Measurements from ENCODE around the gene ADCY3. TPM values are rescaled to one million over a fixed set of nuclear protein-coding genes. Genes with fewer than 3 reads are reported as not detected.

Gene ADCY3
- total and polyA plus RNA-seq, 2 of the 13 experiments (the other 11 are each of a cell fraction or from before 2014, with no cell fraction given): 0.11 to 0.61 TPM

DNA sequence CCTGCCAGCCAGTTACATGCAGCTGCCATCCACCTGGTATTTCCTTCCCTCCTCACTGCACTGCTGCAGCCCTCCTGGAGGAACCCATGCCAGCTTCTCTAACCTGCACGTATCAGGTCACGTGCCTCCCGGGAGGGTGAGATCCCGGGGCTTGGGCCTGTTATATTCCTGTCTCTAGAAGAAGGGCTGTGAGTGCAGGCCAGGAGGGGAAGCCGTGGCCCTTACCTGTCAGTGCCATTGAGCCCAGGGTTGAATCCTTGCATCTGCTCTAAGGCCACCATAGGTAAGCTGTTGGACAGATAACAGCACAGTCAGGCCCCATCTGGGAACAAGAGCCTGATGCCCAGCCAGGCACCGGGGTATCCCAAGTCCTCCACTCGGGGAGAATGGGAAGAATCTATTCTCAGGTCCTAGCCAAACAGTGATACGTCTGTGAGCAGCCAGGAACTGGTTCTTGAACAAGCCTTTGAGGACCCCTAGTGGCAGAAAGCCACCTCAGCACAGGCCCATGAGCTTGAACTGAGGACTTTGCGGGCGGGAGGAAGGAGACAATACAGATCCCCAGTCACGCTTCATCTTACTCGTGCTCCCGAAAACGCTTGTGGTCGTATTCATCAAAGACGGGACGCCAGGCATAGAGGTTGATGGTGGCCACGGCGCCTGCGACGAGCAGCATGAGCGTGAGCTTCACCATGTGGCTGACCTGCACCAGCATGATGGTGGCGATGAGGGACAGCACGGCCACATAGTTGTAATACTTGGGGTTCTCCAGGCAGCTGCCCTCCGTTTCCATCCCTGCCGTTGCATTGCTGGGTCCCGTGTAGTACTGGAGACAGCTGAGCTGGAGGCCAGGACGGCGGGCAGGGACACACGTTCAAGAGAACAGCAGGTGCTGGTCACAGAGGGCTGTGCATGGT, 92.5 kb downstream of the ADCY3 start (continued):
- TF ChIP-seq ZNF768 (CRISPR knock-in tag; IDR thresholded peaks at IDR 0.05): 0 out of 2 replicates have a peak, but pooled peaks have one; percentile 46
- no peak for TF ChIP-seq SMYD3 (CRISPR knock-in tag; IDR thresholded peaks at IDR 0.05)
- TF ChIP-seq TAF15 (IDR thresholded peaks at IDR 0.05; ENCODE audit: low read depth, low read length, poor library complexity, severe bottlenecking): no peak
- no peak for TF ChIP-seq ZBTB33 (CRISPR knock-in tag; IDR thresholded peaks at IDR 0.05)
- TF ChIP-seq ZKSCAN5 (CRISPR knock-in tag; IDR thresholded peaks at IDR 0.05): no peak
- TF ChIP-seq ZNF432 (CRISPR knock-in tag; IDR thresholded peaks at IDR 0.05; ENCODE audit: borderline replicate concordance): no peak
- 0 out of 2 replicates have a peak, but pooled peaks have one; percentile 72 for TF ChIP-seq ZNF775 (CRISPR knock-in tag; IDR thresholded peaks at IDR 0.05; ENCODE audit: borderline replicate concordance)
- no peak for TF ChIP-seq IKZF1 (IDR thresholded peaks at IDR 0.05)
- TF ChIP-seq ZNF564 (CRISPR knock-in tag; IDR thresholded peaks at IDR 0.05): no peak
- TF ChIP-seq ZNF234 (CRISPR knock-in tag; conservative IDR thresholded peaks at IDR 0.05): no peak
- TF ChIP-seq ZBTB44 (CRISPR knock-in tag; IDR thresholded peaks at IDR 0.05): no peak
- no peak for TF ChIP-seq ZNF10 (CRISPR knock-in tag; IDR thresholded peaks at IDR 0.05; ENCODE audit: borderline replicate concordance, low read depth)
- TF ChIP-seq, protein P1, sequence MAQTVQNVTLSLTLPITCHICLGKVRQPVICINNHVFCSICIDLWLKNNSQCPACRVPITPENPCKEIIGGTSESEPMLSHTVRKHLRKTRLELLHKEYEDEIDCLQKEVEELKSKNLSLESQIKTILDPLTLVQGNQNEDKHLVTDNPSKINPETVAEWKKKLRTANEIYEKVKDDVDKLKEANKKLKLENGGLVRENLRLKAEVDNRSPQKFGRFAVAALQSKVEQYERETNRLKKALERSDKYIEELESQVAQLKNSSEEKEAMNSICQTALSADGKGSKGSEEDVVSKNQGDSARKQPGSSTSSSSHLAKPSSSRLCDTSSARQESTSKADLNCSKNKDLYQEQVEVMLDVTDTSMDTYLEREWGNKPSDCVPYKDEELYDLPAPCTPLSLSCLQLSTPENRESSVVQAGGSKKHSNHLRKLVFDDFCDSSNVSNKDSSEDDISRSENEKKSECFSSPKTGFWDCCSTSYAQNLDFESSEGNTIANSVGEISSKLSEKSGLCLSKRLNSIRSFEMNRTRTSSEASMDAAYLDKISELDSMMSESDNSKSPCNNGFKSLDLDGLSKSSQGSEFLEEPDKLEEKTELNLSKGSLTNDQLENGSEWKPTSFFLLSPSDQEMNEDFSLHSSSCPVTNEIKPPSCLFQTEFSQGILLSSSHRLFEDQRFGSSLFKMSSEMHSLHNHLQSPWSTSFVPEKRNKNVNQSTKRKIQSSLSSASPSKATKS (CRISPR knock-in tag; IDR thresholded peaks at IDR 0.05): no peak
- no peak for TF ChIP-seq CSRNP2 (CRISPR knock-in tag; conservative IDR thresholded peaks at IDR 0.05; ENCODE audit: low read depth)
- no peak for TF ChIP-seq KDM4B (CRISPR knock-in tag; IDR thresholded peaks at IDR 0.05)
- TF ChIP-seq ZNF720 (CRISPR knock-in tag; IDR thresholded peaks at IDR 0.05): no peak
- no peak for TF ChIP-seq ISX (CRISPR knock-in tag; conservative IDR thresholded peaks at IDR 0.05)
- no peak for TF ChIP-seq SUZ12 (IDR thresholded peaks at IDR 0.05; ENCODE audit: low read depth, low read length)
- TF ChIP-seq SP5 (CRISPR knock-in tag; IDR thresholded peaks at IDR 0.05; ENCODE audit: borderline replicate concordance, low read depth): no peak
- TF ChIP-seq SPEN (CRISPR knock-in tag; IDR thresholded peaks at IDR 0.05; ENCODE audit: low read depth): no peak
- peak in 1 of 2 experiments; percentile 29; a peak in 1 of 4 replicates for TF ChIP-seq POLR2A (IDR thresholded peaks at IDR 0.05; ENCODE audit: insufficient read depth in 1 of 2, low read depth in 2 of 2, low read length in 2 of 2)
- no peak; the same call in 1 of the 2 replicates for TF ChIP-seq ZNF567 (CRISPR knock-in tag; IDR thresholded peaks at IDR 0.05; ENCODE audit: borderline replicate concordance)
- TF ChIP-seq EHMT2 (IDR thresholded peaks at IDR 0.05; ENCODE audit: borderline replicate concordance, low read depth, low read length): no peak

All from HepG2 (cell line).